ENCODE measurements around the gene LZTS2. TPM values are rescaled to one million over a fixed set of nuclear protein-coding genes. Genes with fewer than 3 reads are reported as not detected.
A peak's percentile ranks its signal among the peaks of the same experiment; 100 is the strongest.

Gene LZTS2
- total and polyA plus RNA-seq, 10 of the 15 experiments (the other 5 are each of a cell fraction or from before 2014, with no cell fraction given) = 0.08 to 13.4 (median 7.2) TPM

GRCh38 chr10:101050208-101051069 is 50.8 kb downstream of the LZTS2 start (continued):
- no peak for TF ChIP-seq E4F1 (IDR thresholded peaks at IDR 0.05; ENCODE audit: borderline replicate concordance, partially characterized antibody)
- TF ChIP-seq SMARCA5 (IDR thresholded peaks at IDR 0.05) = no peak
- no peak for TF ChIP-seq E2F4 (IDR thresholded peaks at IDR 0.05; ENCODE audit: low read depth, low read length)
- TF ChIP-seq FOXK2 (IDR thresholded peaks at IDR 0.05) = no peak
- TF ChIP-seq SMAD5 (IDR thresholded peaks at IDR 0.05; ENCODE audit: low read depth) = no peak
- TF ChIP-seq SIX5 (IDR thresholded peaks at IDR 0.05; ENCODE audit: low read depth, low read length, severe bottlenecking) = no peak
- no peak for TF ChIP-seq SUZ12 (IDR thresholded peaks at IDR 0.05; ENCODE audit: unreplicated experiment)
- TF ChIP-seq TCF12 (IDR thresholded peaks at IDR 0.05; ENCODE audit: low read depth, low read length) = no peak
- TF ChIP-seq MXI1 (IDR thresholded peaks at IDR 0.05; ENCODE audit: low read depth, low read length) = 0 out of 2 replicates have a peak, but pooled peaks have one; percentile 37
- TF ChIP-seq IRF5 (IDR thresholded peaks at IDR 0.05; ENCODE audit: borderline replicate concordance) = no peak
- TF ChIP-seq PML (IDR thresholded peaks at IDR 0.05; ENCODE audit: low read length) = no peak
- no peak for TF ChIP-seq CBX5 (IDR thresholded peaks at IDR 0.05; ENCODE audit: low read depth)
- no peak for TF ChIP-seq RBBP5 (conservative IDR thresholded peaks at IDR 0.05)
- no peak for TF ChIP-seq RCOR1 (conservative IDR thresholded peaks at IDR 0.05; ENCODE audit: low read depth, low read length)
- TF ChIP-seq MAX (IDR thresholded peaks at IDR 0.05; ENCODE audit: low read depth, low read length) = no peak
- no peak for TF ChIP-seq DPF2 (IDR thresholded peaks at IDR 0.05)
- TF ChIP-seq JUNB (IDR thresholded peaks at IDR 0.05) = no peak
- no peak for TF ChIP-seq ZNF274 (IDR thresholded peaks at IDR 0.05; ENCODE audit: insufficient read depth, insufficient read length)
- TF ChIP-seq KDM1A (IDR thresholded peaks at IDR 0.05; ENCODE audit: borderline replicate concordance) = no peak
